ENCODE measurements around the gene LSAMP. TPM values are rescaled to one million over a fixed set of nuclear protein-coding genes. Genes with fewer than 3 reads are reported as not detected.

The LSAMP gene
- total RNA-seq, 6 experiments from 2014 or later: under 0.01 to 0.22 (median 0.12) TPM; not detected in 1

GRCh38 chr3:116096631-116097030, 348.7 kb downstream of the LSAMP start:
- no peaks in the 10 kb centered on the region for H3K27me3 ChIP-seq
- no peaks in the 10 kb centered on the region for H3K9me3 ChIP-seq
- no peaks in the 10 kb centered on the region for H3K36me3 ChIP-seq
- no peak for TF ChIP-seq CTCF (IDR thresholded peaks at IDR 0.05)
- no peak for ATAC-seq
- WGBS (ENCODE audit: insufficient coverage, low coverage, low lambda C conversion rate, missing lambda C conversion rate): 71% methylated on average over 2 of the region's 2 CpGs
- intact Hi-C loops (cut with DNase I): no loop called here
- no peak overlapping the region for H3K4me3 ChIP-seq
- H3K27ac ChIP-seq: no peak overlapping the region
- no peak for DNase-seq
- H3K4me1 ChIP-seq: peaks cover 0 to 12% (median 5%) of the 10 kb centered on the region in 4 donors

- TF ChIP-seq CTCF (IDR thresholded peaks at IDR 0.05) (no peak), POLR2A (IDR thresholded peaks at IDR 0.05) (no peak)
- ATAC-seq: peak; percentile 67 to 88 (median 82)
- no peaks in the 10 kb centered on the region for H3K36me3 ChIP-seq
- H3K4me3 ChIP-seq: no peak overlapping the region
- DNase-seq: no peak
- H3K9me3 ChIP-seq: no peaks in the 10 kb centered on the region
- H3K27ac ChIP-seq: no peak overlapping the region
- H3K4me1 ChIP-seq: peaks cover 0 to 12% (median 5%) of the 10 kb centered on the region in 4 donors
- intact Hi-C loops (cut with DNase I): no loop called here
- WGBS (ENCODE audit: insufficient coverage, low coverage, low lambda C conversion rate, missing lambda C conversion rate): 21% methylated on average over 2 of the region's 2 CpGs
- H3K27me3 ChIP-seq: no peaks in the 10 kb centered on the region
Observed at GRCh38 chr3:116093374-116093773, 351.9 kb downstream of the LSAMP start.

- Histone ChIP-seq H3K4me1 (peaks cover 0 to 5% (median 2%) of the 10 kb centered on the region in 4 donors), H3K4me3 (no peak overlapping the region), H3K27ac (no peak overlapping the region), H3K27me3 (no peaks in the 10 kb centered on the region), H3K9me3 (no peaks in the 10 kb centered on the region), H3K36me3 (no peaks in the 10 kb centered on the region)
- no peak for DNase-seq
- WGBS (ENCODE audit: insufficient coverage, low coverage, low lambda C conversion rate, missing lambda C conversion rate): 27% methylated on average over 1 of the region's 1 CpG
- no peak for ATAC-seq
- TF ChIP-seq CTCF (IDR thresholded peaks at IDR 0.05) (no peak), POLR2A (IDR thresholded peaks at IDR 0.05) (no peak)
- intact Hi-C loops (cut with DNase I): no loop called here
Observed at GRCh38 chr3:116087426-116087825, 357.9 kb downstream of the LSAMP start.

- Histone ChIP-seq H3K27ac (no peak overlapping the region), H3K4me1 (no peaks in the 10 kb centered on the region), H3K27me3 (no peaks in the 10 kb centered on the region), H3K9me3 (no peaks in the 10 kb centered on the region), H3K4me3 (no peak overlapping the region), H3K36me3 (no peaks in the 10 kb centered on the region)
- intact Hi-C loops (cut with DNase I): no loop called here
- no peak for DNase-seq
- TF ChIP-seq POLR2A (IDR thresholded peaks at IDR 0.05): no peak
- no peak for TF ChIP-seq CTCF (IDR thresholded peaks at IDR 0.05)
- ATAC-seq: no peak
- WGBS (ENCODE audit: insufficient coverage, low coverage, low lambda C conversion rate, missing lambda C conversion rate): 35% methylated on average over 4 of the region's 4 CpGs
Observed at GRCh38 chr3:116084999-116085791, 360.1 kb downstream of the LSAMP start.
